TTC549 (cell line): Measurements from ENCODE around the gene ARL15.

Source experiments
- FAIRE-seq: peaks from 2 replicates; lab custom pipeline; 2012; peaks lifted over from hg19 to GRCh38; lab: Jason Lieb, UNC

The ARL15 gene

GRCh38 chr5:54313311-54314270 lies 3.2 kb upstream of the ARL15 start:
- no peak for FAIRE-seq

- FAIRE-seq, result no peak
These were observed 2.1 kb upstream of the ARL15 start for GRCh38 chr5:54312499-54312898.

- FAIRE-seq, result no peak
These were observed 854 bp upstream of the ARL15 start for GRCh38 chr5:54311176-54311677.

GRCh38 chr5:54309691-54310432 lies 511 bp downstream of the ARL15 start:
- FAIRE-seq, result no peak

- no peak for FAIRE-seq
These were observed 1.1 kb downstream of the ARL15 start for GRCh38 chr5:54309276-54309675.

GRCh38 chr5:54307583-54307982 lies 2.8 kb downstream of the ARL15 start:
- FAIRE-seq, result no peak

GRCh38 chr5:54306893-54307292 lies 3.5 kb downstream of the ARL15 start:
- no peak for FAIRE-seq

GRCh38 chr5:54305737-54306136 lies 4.6 kb downstream of the ARL15 start:
- no peak for FAIRE-seq

- no peak for FAIRE-seq
These were observed 6.3 kb downstream of the ARL15 start for GRCh38 chr5:54304040-54304439.

- FAIRE-seq, result no peak
These were observed 8.1 kb downstream of the ARL15 start for GRCh38 chr5:54302267-54302687.

- no peak for FAIRE-seq
These were observed 8.5 kb downstream of the ARL15 start for GRCh38 chr5:54301849-54302248.

GRCh38 chr5:54301220-54301619 lies 9.2 kb downstream of the ARL15 start:
- FAIRE-seq, result no peak

GRCh38 chr5:54298947-54299346 lies 11.4 kb downstream of the ARL15 start:
- no peak for FAIRE-seq

- FAIRE-seq, result no peak
These were observed 14.0 kb downstream of the ARL15 start for GRCh38 chr5:54296386-54296785.

GRCh38 chr5:54295651-54296276 lies 14.6 kb downstream of the ARL15 start:
- no peak for FAIRE-seq

GRCh38 chr5:54294097-54294667 lies 16.2 kb downstream of the ARL15 start:
- FAIRE-seq, result no peak

- no peak for FAIRE-seq
These were observed 17.5 kb downstream of the ARL15 start for GRCh38 chr5:54292866-54293265.

- FAIRE-seq, result no peak
These were observed 18.9 kb downstream of the ARL15 start for GRCh38 chr5:54291498-54291897.

GRCh38 chr5:54289769-54290168 lies 20.6 kb downstream of the ARL15 start:
- no peak for FAIRE-seq

- FAIRE-seq, result no peak
These were observed 21.7 kb downstream of the ARL15 start for GRCh38 chr5:54288568-54289217.

GRCh38 chr5:54285686-54286085 lies 24.7 kb downstream of the ARL15 start:
- no peak for FAIRE-seq

GRCh38 chr5:54284586-54284985 lies 25.8 kb downstream of the ARL15 start:
- FAIRE-seq, result no peak
